Measurements from ENCODE around the gene METTL27. TPM values are rescaled to one million over a fixed set of nuclear protein-coding genes. Genes with fewer than 3 reads are reported as not detected.

METTL27 gene
- polyA plus RNA-seq, 3 donors = 1.1 to 2.1 (median 1.2) TPM

DNA sequence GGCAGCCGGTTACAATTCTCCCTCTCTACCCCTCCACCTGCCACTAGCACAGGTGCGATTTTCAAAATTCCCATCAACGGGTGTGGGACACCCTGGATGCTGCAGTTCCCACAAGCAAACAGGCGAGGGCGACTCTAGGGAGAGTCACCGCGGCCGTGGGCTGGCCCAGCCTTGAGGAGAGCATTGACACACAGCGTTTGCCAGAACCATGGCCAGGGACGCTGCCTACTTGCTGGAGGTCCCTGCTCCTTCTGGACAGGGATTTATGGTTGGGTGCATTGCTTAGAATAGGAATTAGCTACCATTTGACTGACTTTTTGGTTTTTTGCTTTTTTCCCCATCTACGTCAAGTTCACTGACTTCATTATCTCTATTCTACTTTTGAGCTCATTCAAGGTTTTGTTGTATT, 30.6 kb downstream of the METTL27 start:
- intact Hi-C loops (cut with micrococcal nuclease) = loop anchor here (1.0 to 2.0 kb wide), 2 partner anchors 43 to 44 kb away; no protein-coding TSS in a partner anchor
- H3K27ac Mint-ChIP-seq = no peak overlapping the region
- H3K4me1 Mint-ChIP-seq = no peaks in the 10 kb centered on the region

DNA sequence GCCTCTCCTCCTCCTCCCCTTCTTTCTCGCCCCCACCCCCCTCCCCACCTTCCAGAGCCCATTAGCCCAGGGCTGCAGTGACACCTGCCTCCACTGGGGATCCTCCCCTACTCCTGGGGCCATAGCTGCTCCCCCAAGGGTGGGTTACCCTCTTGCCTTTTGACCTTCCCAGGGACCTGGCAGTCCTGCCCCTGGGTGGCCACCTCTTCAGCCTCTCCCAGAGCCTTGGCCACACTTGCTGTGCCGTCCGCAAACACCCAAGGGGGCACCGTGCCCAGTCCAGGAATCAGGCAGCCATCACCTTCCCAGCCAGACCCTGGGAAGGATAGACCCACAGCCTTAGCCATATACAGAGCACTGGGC, 31.3 kb downstream of the METTL27 start:
- peaks cover 0 to 4% of the 10 kb centered on the region in 2 donors for H3K9me3 ChIP-seq (replicated peaks in 1 of 2; ENCODE audit: control insufficient read depth in 1 of 2, insufficient read depth in 1 of 2, low read length in 2 of 2)
- no peak overlapping the region for H3K4me3 Mint-ChIP-seq
- H3K27me3 Mint-ChIP-seq (ENCODE audit: low read depth in 3 of 3) = peaks cover 5 to 15% (median 12%) of the 10 kb centered on the region in 3 donors
- no peak for DNase-seq
- no peaks in the 10 kb centered on the region for H3K4me1 Mint-ChIP-seq
- peaks cover 0 to 3% of the 10 kb centered on the region in 2 donors for H3K27me3 ChIP-seq (ENCODE audit: control insufficient read depth in 2 of 2, insufficient read depth in 2 of 2, low read length in 2 of 2)
- no peaks in the 10 kb centered on the region for H3K79me2 ChIP-seq (ENCODE audit: insufficient read depth, low read length)
- peaks cover 0 to 11% (median 5%) of the 10 kb centered on the region in 7 donors for H3K9me3 Mint-ChIP-seq
- TF ChIP-seq, protein P1, sequence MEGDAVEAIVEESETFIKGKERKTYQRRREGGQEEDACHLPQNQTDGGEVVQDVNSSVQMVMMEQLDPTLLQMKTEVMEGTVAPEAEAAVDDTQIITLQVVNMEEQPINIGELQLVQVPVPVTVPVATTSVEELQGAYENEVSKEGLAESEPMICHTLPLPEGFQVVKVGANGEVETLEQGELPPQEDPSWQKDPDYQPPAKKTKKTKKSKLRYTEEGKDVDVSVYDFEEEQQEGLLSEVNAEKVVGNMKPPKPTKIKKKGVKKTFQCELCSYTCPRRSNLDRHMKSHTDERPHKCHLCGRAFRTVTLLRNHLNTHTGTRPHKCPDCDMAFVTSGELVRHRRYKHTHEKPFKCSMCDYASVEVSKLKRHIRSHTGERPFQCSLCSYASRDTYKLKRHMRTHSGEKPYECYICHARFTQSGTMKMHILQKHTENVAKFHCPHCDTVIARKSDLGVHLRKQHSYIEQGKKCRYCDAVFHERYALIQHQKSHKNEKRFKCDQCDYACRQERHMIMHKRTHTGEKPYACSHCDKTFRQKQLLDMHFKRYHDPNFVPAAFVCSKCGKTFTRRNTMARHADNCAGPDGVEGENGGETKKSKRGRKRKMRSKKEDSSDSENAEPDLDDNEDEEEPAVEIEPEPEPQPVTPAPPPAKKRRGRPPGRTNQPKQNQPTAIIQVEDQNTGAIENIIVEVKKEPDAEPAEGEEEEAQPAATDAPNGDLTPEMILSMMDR (IDR thresholded peaks at IDR 0.05) = no peak
- no peak overlapping the region for H3K27ac ChIP-seq (ENCODE audit: low read depth in 1 of 2, low read length in 2 of 2)
- no peak overlapping the region for H3K4me3 ChIP-seq (replicated peaks in 1 of 3; ENCODE audit: low read depth in 2 of 3, low read length in 3 of 3)
- no peak overlapping the region for H2AFZ ChIP-seq (ENCODE audit: insufficient read depth, low read depth, low read length, poor library complexity, severe bottlenecking)
- no peaks in the 10 kb centered on the region for H4K20me1 ChIP-seq (ENCODE audit: insufficient read depth, low read length)
- H3K36me3 ChIP-seq (replicated peaks in 1 of 2; ENCODE audit: control insufficient read depth in 1 of 2, insufficient read depth in 2 of 2, low read length in 2 of 2) = no peaks in the 10 kb centered on the region
- intact Hi-C loops (cut with micrococcal nuclease) = loop anchor here (1.0 to 2.0 kb wide), 2 partner anchors 44 kb away; no protein-coding TSS in a partner anchor
- no peaks in the 10 kb centered on the region for H3K4me1 ChIP-seq (ENCODE audit: control insufficient read depth in 1 of 2, insufficient read depth in 2 of 2, low read length in 2 of 2)
- H3K36me3 Mint-ChIP-seq = no peaks in the 10 kb centered on the region
- H3K9ac ChIP-seq (ENCODE audit: insufficient read depth, low read length, poor library complexity, severe bottlenecking) = no peak overlapping the region
- no peak overlapping the region for H3K4me2 ChIP-seq (replicated peaks; ENCODE audit: extremely low read depth, low read length, poor library complexity, severe bottlenecking)
- no peak overlapping the region for H3K27ac Mint-ChIP-seq
- WGBS (ENCODE audit: insufficient coverage) = 50% methylated on average over 1 of the region's 4 CpGs

More for the DNA sequence above, 30.6 kb downstream of the METTL27 start:
- peak; percentile 36 to 63 (median 59) for DNase-seq
- TF ChIP-seq, protein P1 (IDR thresholded peaks at IDR 0.05) = peak; percentile 88
- Histone ChIP-seq H3K27ac (ENCODE audit: low read depth in 1 of 2, low read length in 2 of 2) (no peak overlapping the region), H3K9ac (ENCODE audit: insufficient read depth, low read length, poor library complexity, severe bottlenecking) (no peak overlapping the region), H3K4me3 (replicated peaks in 1 of 3; ENCODE audit: low read depth in 2 of 3, low read length in 3 of 3) (no peak overlapping the region), H2AFZ (ENCODE audit: insufficient read depth, low read depth, low read length, poor library complexity, severe bottlenecking) (no peak overlapping the region), H3K9me3 (replicated peaks in 1 of 2; ENCODE audit: control insufficient read depth in 1 of 2, insufficient read depth in 1 of 2, low read length in 2 of 2) (peaks cover 0 to 4% of the 10 kb centered on the region in 2 donors), H3K36me3 (replicated peaks in 1 of 2; ENCODE audit: control insufficient read depth in 1 of 2, insufficient read depth in 2 of 2, low read length in 2 of 2) (no peaks in the 10 kb centered on the region), H4K20me1 (ENCODE audit: insufficient read depth, low read length) (no peaks in the 10 kb centered on the region), H3K4me1 (ENCODE audit: control insufficient read depth in 1 of 2, insufficient read depth in 2 of 2, low read length in 2 of 2) (no peaks in the 10 kb centered on the region), H3K4me2 (replicated peaks; ENCODE audit: extremely low read depth, low read length, poor library complexity, severe bottlenecking) (no peak overlapping the region), H3K27me3 (ENCODE audit: control insufficient read depth in 2 of 2, insufficient read depth in 2 of 2, low read length in 2 of 2) (peaks cover 0 to 3% of the 10 kb centered on the region in 2 donors), H3K79me2 (ENCODE audit: insufficient read depth, low read length) (no peaks in the 10 kb centered on the region)
- Mint-ChIP-seq H3K9me3 (peaks cover 0 to 11% (median 5%) of the 10 kb centered on the region in 7 donors), H3K4me3 (no peak overlapping the region), H3K36me3 (no peaks in the 10 kb centered on the region), H3K27me3 (ENCODE audit: low read depth in 3 of 3) (peaks cover 9 to 15% (median 14%) of the 10 kb centered on the region in 3 donors)
- 0% methylated on average over 3 of the region's 11 CpGs for WGBS (ENCODE audit: insufficient coverage)
